Measurements from ENCODE around the gene BAHCC1.

Gene BAHCC1

DNA sequence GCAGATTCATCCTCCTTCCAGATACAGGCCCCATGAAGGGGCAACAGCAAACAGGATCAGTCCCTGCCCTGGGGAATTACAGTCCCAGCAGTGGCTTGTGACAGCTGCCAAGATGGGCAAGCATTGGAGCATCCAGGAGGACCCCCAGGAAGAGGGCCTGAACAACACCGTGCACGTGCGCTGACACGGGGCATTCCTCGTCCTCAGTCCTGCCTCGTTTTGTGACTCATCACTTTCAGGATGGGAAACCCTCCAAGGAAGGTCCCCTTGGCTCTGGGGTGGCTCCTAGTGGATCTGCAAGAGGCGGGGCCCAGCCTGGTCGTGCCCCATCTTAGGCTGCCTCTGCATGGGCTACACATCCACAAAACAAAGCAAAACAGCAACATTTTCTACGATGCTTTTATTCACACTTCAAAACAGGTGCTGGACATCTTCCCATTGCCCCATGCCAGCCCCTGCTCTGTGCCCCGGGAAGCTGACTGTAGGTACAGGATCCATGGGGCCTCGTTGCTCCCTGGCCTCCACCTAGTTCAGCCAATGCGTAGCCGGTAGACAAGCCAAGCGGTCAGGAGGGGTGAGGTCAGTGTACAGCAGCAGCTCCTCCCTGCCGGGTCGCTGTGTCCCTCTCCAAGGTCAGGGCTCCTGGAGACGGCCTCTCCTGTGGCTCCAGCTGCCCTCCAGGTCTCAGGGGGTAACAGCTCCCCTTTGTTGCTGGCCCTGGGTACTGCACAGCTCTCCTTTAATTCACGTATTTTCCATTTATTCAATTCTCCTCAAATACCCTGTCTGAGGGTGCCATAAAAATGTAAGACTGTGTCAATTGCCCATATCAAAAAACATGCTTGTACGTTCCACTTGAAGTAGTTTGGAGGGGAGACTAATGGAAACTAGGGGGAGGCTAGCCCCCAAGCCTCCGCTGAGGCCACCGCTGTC lies 85.1 kb downstream of the BAHCC1 start:
- no peaks in the 10 kb centered on the region for H3F3A ChIP-seq (ENCODE audit: control insufficient read depth, insufficient read depth)
- H3K36me3 ChIP-seq (ENCODE audit: control insufficient read depth, low read length), result no peaks in the 10 kb centered on the region
- H3K27me3 ChIP-seq (ENCODE audit: control insufficient read depth, low read length), result no peaks in the 10 kb centered on the region
- TF ChIP-seq, protein P1, sequence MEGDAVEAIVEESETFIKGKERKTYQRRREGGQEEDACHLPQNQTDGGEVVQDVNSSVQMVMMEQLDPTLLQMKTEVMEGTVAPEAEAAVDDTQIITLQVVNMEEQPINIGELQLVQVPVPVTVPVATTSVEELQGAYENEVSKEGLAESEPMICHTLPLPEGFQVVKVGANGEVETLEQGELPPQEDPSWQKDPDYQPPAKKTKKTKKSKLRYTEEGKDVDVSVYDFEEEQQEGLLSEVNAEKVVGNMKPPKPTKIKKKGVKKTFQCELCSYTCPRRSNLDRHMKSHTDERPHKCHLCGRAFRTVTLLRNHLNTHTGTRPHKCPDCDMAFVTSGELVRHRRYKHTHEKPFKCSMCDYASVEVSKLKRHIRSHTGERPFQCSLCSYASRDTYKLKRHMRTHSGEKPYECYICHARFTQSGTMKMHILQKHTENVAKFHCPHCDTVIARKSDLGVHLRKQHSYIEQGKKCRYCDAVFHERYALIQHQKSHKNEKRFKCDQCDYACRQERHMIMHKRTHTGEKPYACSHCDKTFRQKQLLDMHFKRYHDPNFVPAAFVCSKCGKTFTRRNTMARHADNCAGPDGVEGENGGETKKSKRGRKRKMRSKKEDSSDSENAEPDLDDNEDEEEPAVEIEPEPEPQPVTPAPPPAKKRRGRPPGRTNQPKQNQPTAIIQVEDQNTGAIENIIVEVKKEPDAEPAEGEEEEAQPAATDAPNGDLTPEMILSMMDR (IDR thresholded peaks at IDR 0.05; ENCODE audit: low read depth, low read length, poor library complexity, severe bottlenecking), result no peak
- no peak for TF ChIP-seq EZH2phosphoT487 (IDR thresholded peaks at IDR 0.05; ENCODE audit: borderline replicate concordance, low read length)
- H3K9me3 ChIP-seq (ENCODE audit: control insufficient read depth, insufficient read depth, low read length), result no peaks in the 10 kb centered on the region
- H3K4me3 ChIP-seq (ENCODE audit: low read length), result no peak overlapping the region
- no peaks in the 10 kb centered on the region for H3K79me2 ChIP-seq (ENCODE audit: control insufficient read depth, low read length)
- no peaks in the 10 kb centered on the region for H4K20me1 ChIP-seq (ENCODE audit: control insufficient read depth, insufficient read depth, low read depth, low read length)
- no peaks in the 10 kb centered on the region for H3K9me2 ChIP-seq (replicated peaks; ENCODE audit: control insufficient read depth, low read length)
- H3K4me1 ChIP-seq (ENCODE audit: control insufficient read depth, low read length), result peaks cover 23% of the 10 kb centered on the region
- no peak overlapping the region for H3K27ac ChIP-seq (ENCODE audit: low read depth, low read length)
- H3K4me2 ChIP-seq (ENCODE audit: low read length), result no peak overlapping the region

DNA sequence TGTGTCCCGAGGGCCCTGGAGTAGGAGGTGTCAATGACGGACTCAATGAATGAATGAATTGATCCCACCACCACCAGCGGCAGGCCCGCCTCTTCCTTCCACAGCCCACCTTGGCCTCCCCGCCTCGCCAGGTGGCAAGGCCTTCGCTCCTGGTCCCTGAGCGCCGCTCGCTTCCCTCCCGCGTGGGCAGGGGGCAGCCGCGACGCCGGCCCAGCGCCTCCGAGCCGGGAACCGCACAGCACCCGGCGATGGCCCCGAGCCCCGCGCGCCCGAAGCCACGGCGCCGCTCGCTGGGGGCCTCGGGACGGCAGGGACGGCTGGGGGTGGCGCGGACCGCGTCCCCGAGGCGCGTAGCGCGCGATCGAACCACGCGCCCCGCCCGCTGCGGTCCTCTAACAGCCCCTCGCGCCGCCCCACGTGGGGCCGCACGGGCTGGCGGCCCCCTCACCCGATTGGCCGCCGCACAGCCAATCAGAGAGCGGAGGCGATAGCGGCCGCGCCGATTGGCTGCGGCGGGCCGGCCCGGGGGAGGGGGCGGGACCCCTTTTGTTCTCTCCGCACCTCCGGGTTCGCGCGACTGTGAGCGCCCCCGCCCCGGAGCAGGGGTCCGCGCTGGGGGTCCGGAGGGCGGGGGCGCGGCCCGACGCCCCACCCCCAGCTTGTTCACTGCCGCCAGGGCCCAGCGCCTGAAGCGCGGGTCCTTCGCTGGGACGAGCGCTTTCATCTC lies 86.0 kb downstream of the BAHCC1 start:
- TF ChIP-seq EZH2phosphoT487 (IDR thresholded peaks at IDR 0.05; ENCODE audit: borderline replicate concordance, low read length), result no peak
- Histone ChIP-seq H3K79me2 (ENCODE audit: control insufficient read depth, low read length) (no peaks in the 10 kb centered on the region), H3K4me2 (ENCODE audit: low read length) (no peak overlapping the region), H3K4me1 (ENCODE audit: control insufficient read depth, low read length) (peaks cover 27% of the 10 kb centered on the region), H3F3A (ENCODE audit: control insufficient read depth, insufficient read depth) (no peaks in the 10 kb centered on the region), H3K27ac (ENCODE audit: low read depth, low read length) (no peak overlapping the region), H4K20me1 (ENCODE audit: control insufficient read depth, insufficient read depth, low read depth, low read length) (no peaks in the 10 kb centered on the region), H3K36me3 (ENCODE audit: control insufficient read depth, low read length) (no peaks in the 10 kb centered on the region), H3K9me3 (ENCODE audit: control insufficient read depth, insufficient read depth, low read length) (no peaks in the 10 kb centered on the region), H3K4me3 (ENCODE audit: low read length) (no peak overlapping the region), H3K9me2 (replicated peaks; ENCODE audit: control insufficient read depth, low read length) (no peaks in the 10 kb centered on the region), H3K27me3 (ENCODE audit: control insufficient read depth, low read length) (no peaks in the 10 kb centered on the region)

DNA sequence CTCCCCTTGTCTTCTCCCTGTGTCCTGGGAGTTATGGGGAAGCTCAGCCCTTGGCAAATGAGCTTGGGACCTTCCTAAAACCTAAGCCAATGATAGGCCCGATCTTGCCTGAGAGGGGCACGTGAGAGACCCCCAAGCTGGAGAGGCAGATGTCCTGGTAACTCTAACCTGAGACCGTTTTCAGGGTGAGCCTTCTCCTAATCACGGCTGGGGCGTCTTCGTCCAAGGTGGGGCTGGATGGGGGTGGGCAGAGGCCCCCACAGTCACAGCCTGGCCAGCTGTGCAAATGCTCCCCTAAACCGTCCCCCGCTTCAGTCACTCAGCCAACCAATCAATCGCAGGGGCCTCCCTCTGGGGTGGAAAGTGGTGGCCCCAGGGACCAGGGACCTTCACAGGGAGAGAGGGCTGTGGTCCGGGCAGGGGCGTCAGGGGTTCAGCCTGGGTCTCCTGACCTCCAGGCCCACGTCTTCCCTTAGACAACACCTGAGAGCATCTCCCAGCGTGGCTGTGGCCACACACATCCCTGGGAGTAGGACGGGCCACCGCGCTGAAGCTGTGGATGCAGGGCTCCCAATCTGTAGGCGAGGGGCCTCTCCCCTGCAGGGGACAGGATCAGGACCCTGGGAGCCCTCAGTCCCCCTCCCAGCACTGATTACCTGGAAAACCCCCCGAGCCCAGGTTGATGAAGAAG lies 86.7 kb downstream of the BAHCC1 start:
- TF ChIP-seq EZH2phosphoT487 (IDR thresholded peaks at IDR 0.05; ENCODE audit: borderline replicate concordance, low read length), result no peak
- TF ChIP-seq, protein P1 (IDR thresholded peaks at IDR 0.05; ENCODE audit: low read depth, low read length, poor library complexity, severe bottlenecking), result no peak
- Histone ChIP-seq H4K20me1 (ENCODE audit: control insufficient read depth, insufficient read depth, low read depth, low read length) (no peaks in the 10 kb centered on the region), H3K79me2 (ENCODE audit: control insufficient read depth, low read length) (no peaks in the 10 kb centered on the region), H3K4me1 (ENCODE audit: control insufficient read depth, low read length) (peaks cover 29% of the 10 kb centered on the region), H3F3A (ENCODE audit: control insufficient read depth, insufficient read depth) (no peaks in the 10 kb centered on the region), H3K27me3 (ENCODE audit: control insufficient read depth, low read length) (no peaks in the 10 kb centered on the region), H3K4me3 (ENCODE audit: low read length) (no peak overlapping the region), H3K9me2 (replicated peaks; ENCODE audit: control insufficient read depth, low read length) (no peaks in the 10 kb centered on the region), H3K27ac (ENCODE audit: low read depth, low read length) (no peak overlapping the region), H3K36me3 (ENCODE audit: control insufficient read depth, low read length) (no peaks in the 10 kb centered on the region), H3K9me3 (ENCODE audit: control insufficient read depth, insufficient read depth, low read length) (no peaks in the 10 kb centered on the region), H3K4me2 (ENCODE audit: low read length) (no peak overlapping the region)
